H1 (cell line): ENCODE data around the gene KCNT1. TPM values are rescaled to one million over a fixed set of nuclear protein-coding genes. Genes with fewer than 3 reads are reported as not detected.

Source experiments
- CTCF ChIA-PET: fragments of 300-600 bp; sonication (Branson Sonifier 250); formaldehyde crosslinking; loops from one replicate; lab custom pipeline; 2021; ENCODE audit not compliant: partially characterized antibody; lab: Charles Lee
- POLR2A ChIA-PET: fragments of 300-600 bp; sonication (Branson Sonifier 250); formaldehyde crosslinking; loops from one replicate; lab custom pipeline; 2021; ENCODE audit warnings: inconsistent platforms; ENCODE audit not compliant: partially characterized antibody; lab: Charles Lee
- DNase-seq, 2 experiments: peaks; one replicate each; pipeline versions ENCODE4 v3.0.0 to v3.0.0-alpha.2; 2010 to 2022; ENCODE audit warnings: low spot score in 2 of 2, low read depth in 1 of 2, mixed read lengths in 1 of 2
- FAIRE-seq: peaks from 2 replicates; lab custom pipeline; 2011; peaks lifted over from hg19 to GRCh38; lab: Jason Lieb, UNC
- H2AFZ ChIP-seq: 2 replicates; pipeline ENCODE4 v1.8.1; 2012; ENCODE audit warnings: low read length, inconsistent platforms
- H2AK5ac ChIP-seq: 2 replicates; pipeline ENCODE4 v1.6.1; 2013; ENCODE audit warnings: low read depth, low read length
- H2BK120ac ChIP-seq: replicated peaks from 2 replicates; pipeline ENCODE3; 2013; ENCODE audit warnings: low read depth, low read length, inconsistent platforms
- H2BK12ac ChIP-seq: 2 replicates; pipeline ENCODE4 v1.6.1; 2013; ENCODE audit warnings: low read depth, low read length
- H2BK15ac ChIP-seq: 2 replicates; pipeline ENCODE4 v1.6.1; 2013; ENCODE audit warnings: low read length
- H2BK20ac ChIP-seq: 2 replicates; pipeline ENCODE4 v1.6.1; 2013; ENCODE audit warnings: low read length
- H2BK5ac ChIP-seq: 2 replicates; pipeline ENCODE4 v1.6.1; 2013; ENCODE audit warnings: low read depth, low read length
- H3K14ac ChIP-seq: 2 replicates; pipeline ENCODE4 v1.6.1; 2013; ENCODE audit warnings: inconsistent platforms; ENCODE audit not compliant: insufficient read length
- H3K18ac ChIP-seq: 2 replicates; pipeline ENCODE4 v1.6.1; 2013; ENCODE audit warnings: low read length; ENCODE audit errors: extremely low read depth
- H3K23ac ChIP-seq: 2 replicates; pipeline ENCODE4 v1.6.1; 2013; ENCODE audit warnings: inconsistent platforms; ENCODE audit not compliant: insufficient read length
- H3K23me2 ChIP-seq: 2 replicates; pipeline ENCODE4 v1.6.1; 2013; ENCODE audit warnings: low read depth, low read length
- H3K27ac ChIP-seq: 2 replicates; pipeline ENCODE4 v1.6.1; 2011; ENCODE audit warnings: low read depth, low read length, inconsistent platforms
- H3K27me3 ChIP-seq, 4 experiments: replicated peaks in 1 of 4; 1 replicate in 1 of 4; 2 replicates in 3 of 4; pipeline versions ENCODE4 v1.6.1 to v1.8.1; 2011 to 2013; ENCODE audit warnings: low read length in 3 of 4, mild to moderate bottlenecking in 3 of 4, inconsistent platforms in 2 of 4, mixed read lengths in 2 of 4, moderate library complexity in 1 of 4; ENCODE audit not compliant: control insufficient read depth in 3 of 4, insufficient read depth in 3 of 4; ENCODE audit errors: extremely low read depth in 1 of 4
- H3K36me3 ChIP-seq, 4 experiments: 2 replicates each; pipeline versions ENCODE4 v1.6.1 to v1.8.1; 2011 to 2013; ENCODE audit warnings: mild to moderate bottlenecking in 4 of 4, low read length in 3 of 4, moderate library complexity in 2 of 4, control low read depth in 1 of 4, inconsistent platforms in 1 of 4; ENCODE audit not compliant: insufficient read depth in 4 of 4, control insufficient read depth in 2 of 4
- H3K4ac ChIP-seq: replicated peaks from 2 replicates; pipeline ENCODE3; 2013; ENCODE audit warnings: low read length, low read depth, mixed read lengths, inconsistent platforms; ENCODE audit not compliant: insufficient read length
- H3K4me1 ChIP-seq, 4 experiments: replicated peaks in 1 of 4; 1 replicate in 1 of 4; 2 replicates in 3 of 4; pipeline versions ENCODE4 v1.6.1 to v1.8.1; 2011 to 2013; ENCODE audit warnings: low read length in 3 of 4, inconsistent platforms in 2 of 4, mixed read lengths in 1 of 4; ENCODE audit not compliant: insufficient read depth in 4 of 4, control insufficient read depth in 3 of 4
- H3K4me2 ChIP-seq, 2 experiments: 2 replicates each; pipeline versions ENCODE4 v1.6.1 to v1.8.1; 2011 to 2013; ENCODE audit warnings: low read depth in 2 of 2, low read length in 2 of 2, control low read depth in 1 of 2, inconsistent platforms in 1 of 2, mild to moderate bottlenecking in 1 of 2; ENCODE audit not compliant: insufficient read depth in 1 of 2
- H3K4me3 ChIP-seq, 4 experiments: fragments of 200-600, 300-600 bp in 1 of 4; sonication (generic), shearing (Covaris generic), sonication (Bioruptor Twin) in 1 of 4; 2 replicates each; pipeline versions ENCODE4 v1.5.1 to v1.8.1; 2011 to 2016; ENCODE audit warnings: low read length in 4 of 4, low read depth in 3 of 4, control low read depth in 2 of 4, inconsistent platforms in 2 of 4, mild to moderate bottlenecking in 2 of 4, mixed read lengths in 1 of 4, moderate library complexity in 1 of 4; ENCODE audit not compliant: insufficient read depth in 2 of 4; ENCODE audit errors: extremely low read depth in 1 of 4
- H3K56ac ChIP-seq: replicated peaks from 2 replicates; pipeline ENCODE3; 2013; ENCODE audit warnings: low read depth, mild to moderate bottlenecking, mixed read lengths, low read length, inconsistent platforms; ENCODE audit not compliant: insufficient read length
- H3K79me1 ChIP-seq: 2 replicates; pipeline ENCODE4 v1.6.1; 2013; ENCODE audit warnings: low read depth, low read length, control low read depth
- H3K79me2 ChIP-seq, 2 experiments: 2 replicates each; pipeline versions ENCODE4 v1.6.1 to v1.8.1; 2012 to 2013; ENCODE audit warnings: low read length in 2 of 2, mild to moderate bottlenecking in 2 of 2, inconsistent platforms in 1 of 2; ENCODE audit not compliant: insufficient read depth in 2 of 2, control insufficient read depth in 1 of 2
- H3K9ac ChIP-seq, 4 experiments: replicated peaks in 1 of 4; 1 replicate in 1 of 4; 2 replicates in 3 of 4; pipeline versions ENCODE4 v1.6.1 to v1.8.1; 2011 to 2013; ENCODE audit warnings: low read depth in 3 of 4, low read length in 3 of 4, control low read depth in 2 of 4, mild to moderate bottlenecking in 2 of 4, moderate library complexity in 2 of 4, inconsistent platforms in 1 of 4; ENCODE audit errors: extremely low read depth in 1 of 4
- H3K9me3 ChIP-seq, 2 experiments: 2 replicates each; pipeline versions ENCODE4 v1.6.1 to v1.8.1; 2012 to 2013; ENCODE audit warnings: mild to moderate bottlenecking in 2 of 2, moderate library complexity in 2 of 2, control low read depth in 1 of 2, inconsistent platforms in 1 of 2, low read depth in 1 of 2, low read length in 1 of 2, mixed read lengths in 1 of 2; ENCODE audit not compliant: insufficient read depth in 2 of 2
- H4K20me1 ChIP-seq, 2 experiments: replicated peaks in 1 of 2; 2 replicates each; pipeline versions ENCODE3 to v1.8.1; 2011 to 2013; ENCODE audit warnings: inconsistent platforms in 2 of 2, low read length in 2 of 2, mild to moderate bottlenecking in 1 of 2; ENCODE audit not compliant: insufficient read depth in 2 of 2, control insufficient read depth in 1 of 2
- H4K5ac ChIP-seq: 2 replicates; pipeline ENCODE4 v1.6.1; 2013; ENCODE audit warnings: low read length, low read depth, mixed read lengths, inconsistent platforms; ENCODE audit not compliant: insufficient read length
- H4K8ac ChIP-seq: 2 replicates; pipeline ENCODE4 v1.8.0; 2013; ENCODE audit warnings: mild to moderate bottlenecking, moderate library complexity, low read length, inconsistent platforms; ENCODE audit not compliant: insufficient read depth; ENCODE audit errors: extremely low read depth
- H4K91ac ChIP-seq: replicated peaks from 2 replicates; pipeline ENCODE3; 2013; ENCODE audit warnings: low read length, mixed read lengths, inconsistent platforms; ENCODE audit not compliant: insufficient read length
- ASH2L ChIP-seq: fragments of 200-600, 300-600 bp; sonication (generic); IDR thresholded peaks from one replicate; pipeline ENCODE4 v1.7.1; 2017; ENCODE audit warnings: low read length
- CBX5 ChIP-seq: fragments of 300-800, 300-1000 bp; sonication (generic); IDR thresholded peaks from 2 replicates; pipeline ENCODE4 v1.7.1; 2016; ENCODE audit warnings: antibody characterized with exemption, low read length, low read depth
- RAD21 ChIP-seq, 2 experiments: IDR thresholded peaks in 1 of 2; conservative IDR thresholded peaks in 1 of 2; 2 replicates each; pipeline ENCODE4 v1.6.1; 2011; ENCODE audit warnings: low read depth in 2 of 2, low read length in 2 of 2, improper control_type of control experiment in 1 of 2, inconsistent platforms in 1 of 2, mild to moderate bottlenecking in 1 of 2, moderate library complexity in 1 of 2
- WGBS, 2 experiments: shearing (Covaris generic) in 1 of 2; methylation state at CpG; one replicate each; pipeline versions ENCODE4 v1.1.6 to v1.1.7; 2013 to 2015; ENCODE audit warnings: low lambda C conversion rate in 2 of 2, mixed read lengths in 2 of 2, inconsistent platforms in 1 of 2, low coverage in 1 of 2, missing lambda C conversion rate in 1 of 2; ENCODE audit not compliant: insufficient replicate concordance in 2 of 2, insufficient coverage in 1 of 2, insufficient read length in 1 of 2; ENCODE audit errors: extremely low coverage in 1 of 2, missing lambda C conversion rate in 1 of 2; 5-methylcytosine and 5-hydroxymethylcytosine counted together
- polyA plus RNA-seq, 7 experiments: library from polyadenylated mRNA; depleted of rRNA in 3 of 7; stranded (reverse) in 5 of 7; unstranded in 2 of 7; fragments of >200 nt in 5 of 7; fragments of 200-250 nt in 2 of 7; gene quantifications; 1 replicate in 5 of 7; 2 replicates in 1 of 7; 4 replicates in 1 of 7; pipeline versions ENCODE4 v1.2.1 to v1.2.3, GENCODE V29; 2011 to 2013; ENCODE audit warnings: missing spikeins in 2 of 7, mixed read lengths in 2 of 7
- total RNA-seq: library from RNA; stranded (reverse); fragmentation: NEBNext Ultra II Directional; extraction: Animal tissue kit (Norgen Biotek cat#: 25700); gene quantifications from 2 replicates; pipeline ENCODE4 v1.2.1, GENCODE V29; 2021
- TF ChIP-seq, protein P1 (sequence below), 3 experiments: IDR thresholded peaks; 1 replicate in 2 of 3; 2 replicates in 1 of 3; pipeline versions ENCODE4 v1.5.1 to v1.6.1; 2011; ENCODE audit warnings: low read length in 3 of 3, mild to moderate bottlenecking in 3 of 3, inconsistent platforms in 2 of 3, low read depth in 1 of 3, moderate library complexity in 1 of 3; ENCODE audit not compliant: insufficient read depth in 1 of 3; ENCODE audit errors: control extremely low read depth in 1 of 3

The KCNT1 gene
- total and polyA plus RNA-seq, 2 of the 8 experiments (the other 6 are each of a cell fraction or from before 2014, with no cell fraction given) = 0.13 to 0.20 TPM

GRCh38 chr9:135792268-135793128 is 90.5 kb downstream of the KCNT1 start:
- no peak overlapping the region for H3K4me3 ChIP-seq
- H3K9ac ChIP-seq = no peak overlapping the region
- no peaks in the 10 kb centered on the region for H3K36me3 ChIP-seq
- H2BK12ac ChIP-seq = no peak overlapping the region
- TF ChIP-seq, protein P1, sequence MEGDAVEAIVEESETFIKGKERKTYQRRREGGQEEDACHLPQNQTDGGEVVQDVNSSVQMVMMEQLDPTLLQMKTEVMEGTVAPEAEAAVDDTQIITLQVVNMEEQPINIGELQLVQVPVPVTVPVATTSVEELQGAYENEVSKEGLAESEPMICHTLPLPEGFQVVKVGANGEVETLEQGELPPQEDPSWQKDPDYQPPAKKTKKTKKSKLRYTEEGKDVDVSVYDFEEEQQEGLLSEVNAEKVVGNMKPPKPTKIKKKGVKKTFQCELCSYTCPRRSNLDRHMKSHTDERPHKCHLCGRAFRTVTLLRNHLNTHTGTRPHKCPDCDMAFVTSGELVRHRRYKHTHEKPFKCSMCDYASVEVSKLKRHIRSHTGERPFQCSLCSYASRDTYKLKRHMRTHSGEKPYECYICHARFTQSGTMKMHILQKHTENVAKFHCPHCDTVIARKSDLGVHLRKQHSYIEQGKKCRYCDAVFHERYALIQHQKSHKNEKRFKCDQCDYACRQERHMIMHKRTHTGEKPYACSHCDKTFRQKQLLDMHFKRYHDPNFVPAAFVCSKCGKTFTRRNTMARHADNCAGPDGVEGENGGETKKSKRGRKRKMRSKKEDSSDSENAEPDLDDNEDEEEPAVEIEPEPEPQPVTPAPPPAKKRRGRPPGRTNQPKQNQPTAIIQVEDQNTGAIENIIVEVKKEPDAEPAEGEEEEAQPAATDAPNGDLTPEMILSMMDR (IDR thresholded peaks at IDR 0.05; ENCODE audit: control extremely low read depth in 1 of 3, insufficient read depth in 1 of 3, low read depth in 1 of 3, low read length in 3 of 3) = peak in 1 of 3 experiments; percentile 26; a peak in 1 of 4 replicates
- TF ChIP-seq CBX5 (no peak), ASH2L (no peak), RAD21 (IDR thresholded peaks at IDR 0.05 in 1 of 2, conservative IDR thresholded peaks at IDR 0.05 in 1 of 2; ENCODE audit: low read depth in 2 of 2, low read length in 2 of 2) (peak; percentile 2 to 23; a peak in 1 of 4 replicates)
- no peak overlapping the region for H2AFZ ChIP-seq
- no peak overlapping the region for H2BK5ac ChIP-seq
- DNase-seq (no peak), FAIRE-seq (no peak)
- H3K56ac ChIP-seq = no peak overlapping the region
- H3K14ac ChIP-seq = no peak overlapping the region
- no peaks in the 10 kb centered on the region for H3K79me2 ChIP-seq
- no peak overlapping the region for H4K5ac ChIP-seq
- H3K23ac ChIP-seq = no peak overlapping the region
- no peak overlapping the region for H2BK120ac ChIP-seq
- no peak overlapping the region for H2BK15ac ChIP-seq
- no peaks in the 10 kb centered on the region for H3K4me1 ChIP-seq
- CTCF ChIA-PET = interaction anchor here (1.1 kb wide), 2 partner anchors 90 to 169 kb away, joined by 3 read pairs; partner anchors contain the start of genes KCNT1 and UBAC1
- no peak overlapping the region for H4K8ac ChIP-seq
- POLR2A ChIA-PET = no interaction called here
- no peak overlapping the region for H3K18ac ChIP-seq
- no peak overlapping the region for H4K91ac ChIP-seq
- H3K4ac ChIP-seq = no peak overlapping the region
- H3K27me3 ChIP-seq = no peaks in the 10 kb centered on the region
- no peaks in the 10 kb centered on the region for H4K20me1 ChIP-seq
- H3K9me3 ChIP-seq = no peaks in the 10 kb centered on the region
- H3K23me2 ChIP-seq = no peaks in the 10 kb centered on the region
- H3K4me2 ChIP-seq = no peak overlapping the region
- H3K79me1 ChIP-seq = no peaks in the 10 kb centered on the region
- no peak overlapping the region for H2AK5ac ChIP-seq
- no peak overlapping the region for H2BK20ac ChIP-seq
- no peak overlapping the region for H3K27ac ChIP-seq
- 93% methylated on average over 28 of the region's 31 CpGs; no CpG with 5 or more reads in 1 of the 2 experiments for WGBS, 2 experiments
